NCI-H2107 treated with DMSO at 0.1 percent for 48 hours (cell line): ENCODE results near the gene ZCCHC24.

ENCODE experiments used
- DNase-seq: peaks from one replicate; lab custom pipeline; 2025; ENCODE audit not compliant: unreplicated experiment; lab: John Stamatoyannopoulos, UW

ZCCHC24 gene

DNA sequence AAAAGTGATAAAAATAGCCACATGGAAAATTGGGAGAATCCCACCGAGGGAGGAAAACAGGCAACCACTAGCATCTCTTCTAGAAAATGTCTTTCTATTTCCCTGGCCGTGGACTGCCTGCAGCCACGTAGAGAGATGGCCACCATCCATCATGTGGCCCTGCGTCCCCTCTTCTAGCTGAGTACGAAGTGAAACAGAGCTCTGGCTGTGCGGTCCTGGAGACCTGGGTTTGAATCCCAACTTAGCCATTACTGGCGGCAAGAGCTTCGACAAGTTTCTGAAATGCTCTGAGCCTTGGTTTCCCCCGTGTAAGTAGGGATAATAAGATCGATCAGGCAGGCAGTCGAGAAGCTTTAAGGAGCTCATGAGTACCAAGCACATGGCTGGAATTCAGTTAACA, 32.9 kb downstream of the ZCCHC24 start:
- no peak for DNase-seq

DNA sequence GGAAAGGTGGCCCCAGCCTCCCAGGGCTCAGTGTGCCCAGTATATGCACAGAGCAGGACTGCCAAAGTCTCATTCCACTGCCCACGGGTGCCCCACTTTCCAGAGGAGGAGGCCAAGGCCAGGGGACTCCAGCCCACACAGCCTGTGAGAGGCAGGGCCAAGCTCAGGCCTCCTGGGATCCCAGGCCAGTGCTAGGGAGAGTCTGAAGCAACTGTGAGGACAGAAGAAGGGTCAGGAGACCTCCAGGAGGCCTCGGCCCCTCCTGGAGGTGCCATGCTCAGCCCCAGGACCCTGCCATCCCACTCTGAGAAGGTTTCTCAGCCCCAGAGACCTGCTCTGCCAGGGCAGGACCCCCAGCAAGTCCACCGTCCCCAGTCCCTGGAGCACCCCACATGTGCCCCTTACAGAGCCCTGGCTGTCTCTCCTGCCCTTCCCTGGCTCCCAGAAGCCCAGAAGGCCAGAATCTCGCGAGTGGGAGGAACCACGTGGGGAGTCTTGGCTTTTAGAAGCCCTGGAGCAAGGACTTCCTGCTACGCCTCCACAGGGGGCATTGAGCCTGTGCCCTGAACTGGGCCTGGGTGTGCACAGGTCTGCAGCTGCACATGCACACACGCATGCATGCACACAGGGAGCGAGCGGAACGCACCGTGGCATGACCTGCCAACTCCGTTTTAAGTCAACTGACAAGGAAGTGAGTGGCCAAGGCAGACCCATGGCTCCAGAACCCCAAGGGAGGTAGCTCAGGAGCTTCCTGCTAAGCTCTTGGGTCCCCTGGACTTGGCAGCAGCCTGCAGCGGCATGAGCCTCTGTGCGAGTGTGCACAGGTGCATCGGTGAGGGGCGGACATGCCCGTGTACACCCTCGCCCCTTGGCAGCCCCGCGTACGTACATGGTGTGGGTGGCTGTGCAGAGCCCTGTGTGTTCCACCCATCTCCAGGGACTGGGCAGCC, 33.6 kb downstream of the ZCCHC24 start:
- DNase-seq: no peak

DNA sequence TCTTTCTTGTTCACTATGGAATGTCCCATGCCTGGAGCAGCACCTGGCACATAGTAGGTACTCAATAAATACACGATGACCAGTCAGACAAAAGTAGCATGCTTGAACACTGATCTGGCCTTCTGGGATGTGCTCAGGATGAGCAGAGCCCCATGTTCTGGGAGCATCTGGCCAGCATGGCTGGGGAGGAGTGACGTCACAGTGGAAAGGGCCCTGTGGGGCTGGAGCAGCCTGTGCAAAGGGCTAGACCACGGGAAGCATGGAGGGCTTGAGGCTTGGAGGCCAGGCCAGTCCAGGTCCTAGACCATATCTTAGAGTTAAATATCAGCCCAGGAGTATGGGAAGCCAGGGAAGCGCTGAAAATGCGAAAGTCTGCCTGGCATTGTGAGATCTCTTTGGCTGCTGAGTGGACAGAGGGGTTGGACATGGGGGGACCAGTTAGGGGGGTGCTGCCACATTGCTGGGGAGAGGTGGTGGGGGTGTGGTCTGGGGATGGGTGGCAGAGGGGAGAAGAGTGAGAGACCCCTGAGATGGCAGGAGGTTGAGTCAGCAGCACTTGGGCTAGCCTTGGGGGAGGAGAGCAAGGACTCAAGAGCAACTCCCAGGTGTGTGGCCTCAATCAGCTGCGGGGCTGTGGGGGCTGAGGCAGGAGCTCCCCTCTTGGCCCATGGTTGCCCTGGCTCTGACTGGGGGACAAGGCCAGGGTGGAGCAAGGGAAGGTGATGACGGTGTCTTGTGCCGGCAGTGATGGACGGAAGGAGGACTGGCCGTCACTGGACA, 34.9 kb downstream of the ZCCHC24 start:
- no peak for DNase-seq

DNA sequence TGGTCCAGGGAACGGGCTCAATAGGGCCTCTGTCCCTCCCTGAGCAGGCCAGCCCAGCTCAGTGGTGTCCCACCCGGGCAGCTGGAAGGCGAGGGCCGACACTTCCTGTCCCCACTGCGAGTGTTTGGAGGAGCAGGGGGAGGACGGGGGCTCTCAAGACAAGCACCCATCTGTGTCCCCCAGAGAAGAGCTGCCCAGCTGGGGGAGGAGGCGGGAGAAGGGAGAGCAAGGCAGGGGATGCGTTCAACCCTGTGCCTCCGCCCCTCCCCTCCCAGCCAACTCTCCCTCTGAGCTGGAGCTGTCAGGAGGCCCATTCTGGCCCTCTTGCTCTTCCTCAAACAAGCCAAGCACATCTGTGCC, 35.7 kb downstream of the ZCCHC24 start:
- no peak for DNase-seq

DNA sequence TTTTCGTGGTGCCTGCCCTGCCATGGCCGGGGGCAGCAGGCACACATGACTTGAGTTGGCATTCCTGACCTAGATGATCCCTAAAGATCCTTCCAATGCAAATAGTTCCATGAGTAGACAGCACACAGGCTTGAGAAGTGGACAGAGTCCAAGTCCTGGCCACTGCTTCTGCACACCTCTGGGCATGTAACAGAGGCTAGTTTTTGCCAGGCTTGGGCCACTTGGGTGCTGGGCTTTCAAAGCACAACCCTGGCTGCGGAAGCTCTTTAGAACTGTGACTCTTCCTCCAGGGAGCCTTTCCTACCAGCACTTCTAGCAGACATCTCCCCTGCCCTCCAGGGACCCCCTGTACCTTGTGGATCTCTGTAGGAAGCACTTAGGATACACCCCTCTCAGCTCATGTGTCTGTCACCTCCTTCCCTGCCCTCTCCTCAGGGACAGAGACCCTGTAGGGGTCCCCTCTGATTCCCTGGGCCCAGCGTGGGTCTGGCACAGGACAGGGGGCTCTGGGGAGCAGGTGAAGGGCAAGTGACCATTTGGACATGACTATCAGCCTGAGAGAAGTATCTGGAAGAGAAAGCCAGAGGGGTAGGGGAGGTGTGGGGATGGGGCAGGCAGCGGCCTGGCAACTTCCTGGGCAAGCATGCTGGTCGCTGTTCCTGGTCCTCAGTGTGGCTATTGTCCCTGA, 36.2 kb downstream of the ZCCHC24 start:
- no peak for DNase-seq

DNA sequence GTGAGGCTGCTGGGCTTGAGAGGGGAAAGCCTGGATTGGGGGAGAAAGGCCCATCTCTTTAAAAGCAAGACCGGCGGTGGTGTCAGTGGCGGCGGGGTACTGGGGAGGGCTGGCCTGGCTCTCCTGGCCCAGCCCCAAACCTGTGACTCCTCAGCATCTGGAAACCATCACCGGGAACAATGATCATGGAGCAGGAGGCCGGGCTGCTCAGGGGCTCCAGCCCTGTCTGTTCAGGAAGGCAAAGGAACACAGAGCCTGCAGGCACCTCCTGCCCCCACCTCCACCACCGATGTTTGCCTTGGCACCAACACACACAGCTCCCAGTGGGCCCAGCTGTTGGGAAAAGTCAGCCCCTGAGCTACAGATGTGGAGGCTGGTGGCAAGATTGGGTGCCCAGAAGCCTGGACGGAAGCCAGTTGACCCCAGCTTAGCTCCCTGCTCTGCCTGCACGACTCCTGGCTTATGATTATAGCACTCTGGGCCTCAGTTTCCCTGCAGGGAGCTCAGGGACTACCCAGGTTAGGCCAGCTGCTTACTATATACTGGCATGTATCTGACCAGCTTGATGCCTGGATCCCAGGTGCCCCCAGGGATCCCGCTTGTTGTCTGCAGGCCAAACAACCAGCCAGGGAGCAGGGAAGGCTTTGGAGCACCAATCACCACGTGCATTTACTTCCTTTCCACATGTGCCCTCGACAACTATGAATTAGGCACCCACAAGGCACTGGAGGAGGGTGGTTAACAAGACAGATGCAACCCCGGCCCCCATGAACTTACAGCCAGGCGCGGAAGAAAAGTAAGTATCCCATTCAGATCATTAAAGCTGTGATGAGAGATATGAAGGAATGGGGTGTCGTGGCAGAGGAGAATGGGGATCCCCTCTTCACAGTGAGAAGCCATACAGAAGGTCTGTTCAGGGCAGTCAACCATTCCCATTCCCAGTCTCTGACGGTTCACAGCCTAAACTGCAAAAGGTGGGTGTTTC, 37.3 kb downstream of the ZCCHC24 start:
- DNase-seq: no peak

DNA sequence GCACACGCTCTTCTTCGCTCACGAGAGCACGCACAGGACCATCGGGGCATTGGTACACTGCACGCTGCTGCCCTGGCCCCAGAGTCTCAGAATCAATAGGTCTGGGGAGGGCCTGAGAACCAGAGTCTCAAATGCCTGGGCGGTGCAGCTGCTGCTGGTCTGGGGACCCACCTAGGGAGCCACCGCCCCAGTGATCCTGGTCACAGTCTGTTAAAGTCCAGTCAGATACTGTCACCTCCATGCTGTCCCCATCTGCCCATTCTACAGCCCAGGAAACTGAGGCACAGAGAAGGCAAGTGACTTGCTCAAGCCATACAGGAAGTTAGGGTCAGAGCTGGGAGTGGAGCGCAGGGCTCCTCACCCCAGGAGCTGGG, 38.0 kb downstream of the ZCCHC24 start:
- DNase-seq: no peak

DNA sequence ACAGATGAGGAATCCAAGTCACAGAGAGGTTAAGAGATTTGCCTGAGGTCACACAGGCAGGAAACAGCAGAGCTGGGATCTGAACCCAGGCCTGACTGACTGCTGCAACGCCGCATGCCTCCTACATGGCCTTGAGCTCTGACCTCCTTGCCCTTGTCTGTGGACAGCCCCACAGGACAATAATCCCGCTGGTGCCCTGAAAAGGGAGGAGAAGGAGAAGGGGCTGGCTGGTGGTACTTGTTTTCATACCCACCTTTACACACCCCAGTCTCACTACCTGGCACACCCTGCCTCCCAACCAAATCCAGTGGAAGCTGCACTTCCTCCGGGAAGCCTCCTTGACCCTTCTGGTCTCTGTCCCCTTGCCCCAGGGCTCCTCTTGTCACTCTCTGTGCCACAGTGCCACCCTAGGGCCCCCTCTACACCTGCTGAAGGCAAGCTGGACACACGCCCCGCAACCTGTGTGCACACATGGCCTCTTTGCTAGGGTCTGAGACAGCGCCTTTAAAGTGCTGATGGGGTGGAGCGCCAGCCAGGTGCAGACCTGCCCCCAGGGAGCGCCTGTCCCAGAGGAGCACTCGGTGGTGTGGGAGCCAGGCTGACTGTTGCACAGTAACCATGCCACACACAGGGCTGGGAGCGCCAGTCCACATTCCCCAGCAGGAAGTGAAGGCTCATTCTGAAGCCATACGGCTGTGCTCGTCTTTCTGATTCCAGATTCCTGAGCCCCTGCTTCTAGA, 38.6 kb downstream of the ZCCHC24 start:
- DNase-seq: peak; percentile 23

DNA sequence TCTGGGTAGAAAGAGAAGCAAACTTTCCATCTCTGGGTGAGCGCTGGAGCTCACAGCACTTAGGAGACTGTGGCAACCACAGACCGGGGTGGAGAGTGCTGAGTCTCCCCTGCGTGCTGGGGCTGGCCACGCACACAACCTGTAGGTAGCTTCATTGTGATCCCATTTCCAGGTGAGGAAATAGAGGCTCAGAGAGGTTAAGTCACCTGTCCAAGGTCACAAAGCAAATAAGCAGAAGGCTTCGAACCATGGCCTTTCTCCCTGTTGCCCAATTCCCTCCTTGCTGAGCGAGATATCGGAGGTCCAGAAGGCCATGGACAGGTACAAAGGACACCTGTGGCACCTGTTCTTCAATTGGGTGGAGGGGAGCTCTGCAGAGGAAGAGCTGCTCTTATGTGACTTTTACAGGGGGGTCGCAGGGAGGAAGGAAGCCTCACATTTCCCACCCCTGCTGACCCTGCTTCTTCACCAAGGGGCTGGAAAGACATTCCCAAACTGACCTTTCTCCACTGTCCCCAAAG, 39.4 kb downstream of the ZCCHC24 start:
- DNase-seq: no peak

DNA sequence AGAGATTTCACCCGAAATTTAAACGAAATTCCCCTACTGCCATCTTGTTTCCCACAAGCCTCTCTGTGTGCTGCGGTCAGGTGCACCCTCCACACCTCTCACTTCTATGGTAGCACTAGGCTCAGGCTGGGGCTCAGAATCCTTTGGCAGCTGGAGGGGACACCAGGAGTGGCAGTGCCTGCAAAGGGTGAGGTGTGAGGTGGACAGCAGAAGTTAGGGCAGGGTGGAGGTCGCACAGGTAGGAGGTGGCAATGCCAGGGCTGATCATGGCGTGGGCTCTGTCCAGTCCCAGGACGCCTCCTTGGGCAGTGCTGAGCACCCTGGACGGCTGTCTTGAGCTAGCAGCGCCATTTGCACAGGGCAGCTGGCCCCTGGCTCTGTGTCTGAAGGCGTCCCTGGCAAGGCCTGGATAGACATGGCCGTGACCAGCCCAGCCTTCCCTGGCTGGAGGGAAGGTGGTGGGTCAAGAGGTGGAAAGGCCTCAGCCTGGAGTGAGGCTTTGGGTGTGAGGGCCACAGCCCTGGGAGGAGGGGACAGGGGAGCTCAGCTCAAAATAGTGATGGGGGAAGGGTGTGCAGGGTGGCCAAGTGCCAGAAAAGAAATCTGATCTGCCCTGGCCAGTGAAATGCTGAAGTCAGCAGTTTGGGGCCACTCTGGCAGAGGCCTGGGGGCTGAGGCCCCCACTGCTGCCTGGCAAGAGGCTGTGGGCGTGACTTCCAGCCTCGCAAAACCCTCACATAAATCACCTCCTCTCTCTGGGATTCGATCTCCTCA, 40.0 kb downstream of the ZCCHC24 start:
- no peak for DNase-seq

DNA sequence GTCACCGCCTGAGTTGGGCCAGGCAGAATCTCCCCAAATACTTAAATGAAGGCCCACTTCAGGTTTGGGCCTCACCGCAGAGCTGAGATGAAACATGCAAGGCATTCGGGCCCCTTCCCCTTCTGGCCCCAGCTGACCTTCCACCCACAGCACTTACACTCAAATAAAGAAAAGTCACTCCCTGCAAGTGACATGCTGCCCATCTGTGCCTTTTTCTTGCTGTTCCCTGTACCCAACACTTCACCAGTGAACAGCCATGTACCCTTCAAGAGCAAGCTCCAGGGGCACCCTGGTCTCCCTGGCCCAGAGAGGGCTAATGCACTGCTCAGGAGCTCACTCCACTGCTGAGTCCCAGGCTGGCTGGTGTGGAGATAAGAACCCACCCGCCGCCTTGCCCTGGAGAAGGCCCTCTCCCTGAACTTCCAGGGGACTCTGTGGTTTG, 40.7 kb downstream of the ZCCHC24 start:
- no peak for DNase-seq

DNA sequence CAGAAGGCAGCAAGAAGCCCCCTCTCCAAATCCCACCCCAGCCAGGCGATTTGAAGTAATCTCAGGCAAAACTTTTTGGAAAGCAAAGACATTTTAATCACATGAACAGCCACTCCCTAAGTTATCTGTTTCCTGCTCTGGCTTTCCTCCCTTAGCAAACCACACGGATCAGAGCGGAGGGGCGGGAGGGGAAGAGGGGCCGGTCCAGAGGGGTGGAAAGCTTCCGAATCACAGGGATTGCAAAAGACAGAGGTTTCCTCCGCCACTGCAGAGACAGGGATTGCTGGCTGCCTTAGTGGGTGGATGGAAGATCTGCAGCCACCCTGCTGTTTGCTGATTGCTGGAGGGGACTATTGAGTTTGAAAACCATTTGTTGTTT, 41.2 kb downstream of the ZCCHC24 start:
- no peak for DNase-seq

DNA sequence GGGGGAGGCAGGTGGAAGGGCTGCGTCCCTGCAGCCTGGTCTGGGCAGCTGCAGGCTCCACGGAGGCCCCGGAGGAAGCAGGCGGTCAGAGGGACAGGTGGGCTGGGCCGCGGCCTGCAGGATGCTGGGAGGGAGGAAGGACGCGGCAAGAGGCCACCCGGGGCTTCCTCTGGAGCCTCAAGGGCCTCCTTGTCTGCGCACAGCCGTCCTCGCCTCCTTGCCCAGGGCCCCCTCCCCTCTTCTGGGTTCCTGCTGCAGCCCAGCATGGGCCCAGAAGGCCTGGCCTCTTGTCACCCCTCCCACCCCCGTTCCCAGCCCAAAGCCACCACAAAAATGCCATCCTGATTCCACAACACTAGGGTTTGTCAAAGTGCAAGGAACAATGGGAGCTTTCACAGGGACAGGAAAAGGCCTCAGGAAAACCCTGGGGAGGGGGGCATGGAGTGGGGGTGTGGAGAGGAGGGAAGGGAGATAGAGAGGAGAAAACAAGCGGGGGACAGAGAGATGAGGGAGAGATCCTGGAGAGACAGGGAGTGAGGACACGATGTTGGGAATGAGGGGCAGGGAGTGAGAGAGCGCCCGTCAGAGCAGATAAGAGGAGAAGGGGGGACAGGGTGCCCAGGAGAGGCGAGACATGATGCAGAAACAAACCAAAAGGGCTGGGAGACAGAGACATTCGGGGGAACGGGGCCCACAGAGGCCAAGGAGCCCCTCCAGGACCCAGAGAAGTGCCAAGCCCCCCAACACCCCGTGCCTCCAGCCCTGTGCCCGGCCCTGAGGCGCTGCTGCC, 41.8 kb downstream of the ZCCHC24 start:
- DNase-seq: no peak

DNA sequence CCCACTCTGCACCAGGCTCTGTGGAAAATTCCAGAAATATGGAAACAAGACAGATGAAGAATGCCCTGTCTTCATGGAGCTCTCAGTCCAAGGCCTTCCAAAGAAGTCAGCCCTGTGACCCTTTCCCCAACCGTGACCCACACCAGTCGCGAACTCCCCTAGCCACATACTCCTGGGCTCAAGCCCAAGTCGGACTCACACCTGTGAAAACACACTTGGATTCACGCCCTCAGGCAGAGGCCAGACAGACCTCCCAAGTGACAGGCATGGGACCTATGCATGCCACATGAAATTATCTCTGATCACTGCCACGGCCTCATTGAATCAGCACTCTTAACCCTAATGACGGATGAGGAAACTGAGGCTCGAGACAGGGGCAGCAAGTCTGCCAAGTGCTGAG, 42.5 kb downstream of the ZCCHC24 start:
- no peak for DNase-seq

DNA sequence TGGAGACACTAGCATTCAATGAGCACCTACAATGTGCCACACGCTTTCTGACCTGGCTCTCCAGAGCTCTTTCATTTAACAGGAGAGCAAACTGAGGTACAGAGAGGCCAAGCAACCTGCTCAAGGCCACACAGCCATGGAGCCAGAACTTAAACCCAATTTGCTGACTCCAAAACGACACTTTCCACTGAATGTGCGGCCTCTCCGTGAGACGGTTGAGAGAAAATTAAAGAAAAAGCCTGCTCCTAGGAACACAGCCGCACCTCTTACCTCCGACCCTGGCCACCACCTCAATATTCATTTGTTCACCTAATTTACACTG, 42.8 kb downstream of the ZCCHC24 start:
- DNase-seq: no peak

DNA sequence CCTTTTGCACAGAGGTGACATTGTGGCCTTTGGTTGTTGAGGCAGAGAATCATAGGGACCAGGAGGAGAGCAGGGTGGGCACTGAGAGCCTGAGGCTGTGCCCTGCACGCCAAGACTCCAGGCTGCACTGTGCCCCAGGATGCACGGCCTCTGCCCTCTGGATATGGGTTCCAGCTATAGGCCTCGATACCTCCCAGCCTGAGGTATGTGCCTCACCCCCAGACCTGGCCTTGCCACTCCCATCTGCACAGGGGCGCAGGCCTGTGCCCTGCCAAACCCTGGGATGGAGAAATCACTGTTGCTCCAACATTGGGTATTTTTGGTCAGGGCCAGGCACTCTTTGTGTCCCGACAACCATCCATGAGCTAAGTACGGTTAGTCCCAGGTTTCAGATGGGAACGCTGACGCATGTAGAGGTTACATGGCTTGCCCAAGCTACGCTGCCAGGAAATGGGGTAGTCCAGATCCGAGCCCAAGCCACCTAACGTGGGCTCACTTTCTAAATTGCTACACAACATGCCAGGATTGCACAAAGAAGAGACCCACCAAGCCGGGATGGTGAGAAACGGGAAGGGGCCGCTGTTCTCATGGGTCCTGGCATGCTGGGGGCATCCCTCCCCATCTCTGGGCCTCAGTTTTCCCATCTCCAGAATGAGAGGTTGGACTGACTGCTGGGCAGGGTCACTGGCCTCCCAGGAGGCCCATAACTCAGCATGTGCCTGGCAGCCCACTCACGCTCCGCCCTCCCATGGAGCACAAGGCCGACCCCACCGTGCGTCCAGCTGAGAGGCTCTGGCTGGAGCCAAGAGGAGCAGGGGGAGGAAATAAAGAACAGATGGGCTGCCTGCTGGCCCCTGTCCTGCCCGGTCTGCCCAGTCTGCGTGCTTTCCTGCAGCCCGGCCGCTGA, 44.2 kb downstream of the ZCCHC24 start:
- DNase-seq: no peak
